ENCODE results near the gene NUP93.

NUP93 gene

GRCh38 chr16:56895813-56896212 lies 165.9 kb downstream of the NUP93 start:
- no peak for DNase-seq (ENCODE audit: low read depth)

DNA sequence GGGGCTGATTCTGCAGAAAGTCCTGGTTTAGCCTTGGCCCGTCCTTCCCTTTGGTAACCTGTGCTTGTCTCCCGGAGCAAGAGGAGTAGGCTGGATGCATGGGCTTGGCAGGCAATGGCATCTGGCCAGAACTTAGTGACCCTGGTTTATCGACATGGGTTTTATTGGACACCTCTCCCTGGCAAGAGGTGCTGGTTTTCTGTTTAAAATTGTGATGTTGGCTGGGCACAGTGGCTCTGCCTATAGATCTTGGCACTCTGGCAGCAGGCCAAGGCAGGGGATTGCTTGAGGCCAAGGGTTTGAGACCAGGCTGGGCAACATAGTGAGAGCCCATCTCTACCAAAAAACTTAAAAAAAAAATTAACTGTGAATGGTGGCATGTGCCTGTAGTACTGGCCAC lies 166.3 kb downstream of the NUP93 start:
- DNase-seq (ENCODE audit: low read depth): no peak

DNA sequence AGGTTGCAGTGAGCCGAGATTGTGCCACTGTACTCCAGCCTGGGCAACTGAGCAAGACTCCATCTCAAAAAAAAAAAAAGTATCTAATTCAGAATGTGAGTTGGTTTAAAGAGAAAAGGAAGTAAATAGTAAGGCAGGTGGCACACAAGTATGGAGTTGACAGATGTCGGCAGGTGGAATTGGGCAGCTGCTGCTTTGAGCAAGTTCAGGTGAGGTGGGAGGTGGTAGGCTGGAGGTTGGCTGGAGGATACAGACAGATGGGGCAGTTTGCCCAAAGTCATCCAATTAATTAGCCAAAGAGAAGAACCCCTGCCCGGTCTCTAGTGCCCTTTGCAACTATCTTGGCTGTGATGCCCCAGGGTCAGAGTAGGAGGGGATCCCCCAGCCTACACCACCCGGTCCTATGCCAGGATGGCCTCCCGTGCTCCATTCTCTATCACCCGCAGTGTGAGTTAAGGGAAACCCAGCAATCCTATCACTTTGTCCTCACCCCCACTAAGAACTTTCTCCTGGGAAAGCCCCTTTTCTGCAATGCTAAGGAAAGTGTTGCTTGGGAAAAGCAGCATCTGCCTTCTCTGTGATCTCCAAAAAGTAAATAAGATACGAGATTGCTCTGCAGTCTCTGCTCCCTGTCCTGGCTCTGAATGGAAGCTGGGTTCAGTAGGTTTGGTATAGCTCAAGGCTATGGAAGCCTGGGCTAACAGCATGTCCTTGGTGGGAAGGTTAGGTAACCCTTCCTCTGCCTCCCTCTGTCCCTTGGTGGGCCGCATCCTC lies 167.3 kb downstream of the NUP93 start:
- DNase-seq (ENCODE audit: low read depth): no peak

GRCh38 chr16:56898847-56899246 lies 168.9 kb downstream of the NUP93 start:
- DNase-seq (ENCODE audit: low read depth): no peak

All from activated T-cell treated with anti-CD3 and anti-CD28 coated beads for 48 hours (primary cell).